DMS79 (cell line): Measurements from ENCODE around the gene ACOX3.
"Not testable (repeated sequence)": the region's sequence is repeated elsewhere in the genome, so short reads cannot be mapped to it uniquely, and the experiment has no call there.

Source experiments
- DNase-seq: peaks from one replicate; lab custom pipeline; 2025; lab: John Stamatoyannopoulos, UW

ACOX3 gene

DNA sequence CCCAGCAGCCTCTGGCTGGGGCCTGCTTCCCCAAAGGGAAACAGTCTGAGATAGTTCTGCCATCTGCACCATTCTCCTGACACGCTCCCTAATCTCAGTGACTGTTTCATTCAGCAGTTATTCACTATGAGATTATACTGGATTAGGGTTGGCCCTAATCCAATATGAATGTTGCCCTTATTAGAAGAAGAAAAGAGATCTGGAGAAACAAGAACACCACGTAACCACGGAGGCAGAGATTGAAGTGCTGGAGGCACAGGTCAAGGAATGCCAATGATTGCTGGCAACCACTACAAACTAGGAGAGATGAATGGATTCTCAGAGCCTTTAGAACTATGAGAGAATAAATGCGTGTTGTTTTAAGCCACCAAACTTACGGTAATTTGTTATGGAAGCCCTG lies 7.4 kb downstream of the ACOX3 start:
- no peak for DNase-seq

DNA sequence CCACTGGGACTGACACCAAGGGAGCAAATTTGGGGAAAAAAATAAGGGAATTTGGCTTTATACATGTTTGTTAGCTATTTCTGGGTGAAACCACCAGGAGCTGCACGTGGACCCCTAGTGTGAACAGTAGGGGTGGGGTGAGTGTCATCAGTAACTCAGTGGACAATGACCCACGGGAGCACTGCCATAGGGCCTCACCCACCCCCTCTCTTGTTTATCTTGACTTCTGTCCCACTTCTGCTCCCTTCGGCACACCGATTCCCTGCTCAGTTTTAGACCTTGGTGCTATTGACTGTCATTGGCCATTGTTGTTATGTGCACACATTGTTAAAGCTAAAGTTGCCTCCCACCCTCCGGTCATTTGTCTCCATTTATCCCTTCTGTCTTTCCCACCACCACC lies 9.0 kb downstream of the ACOX3 start:
- no peak for DNase-seq

DNA sequence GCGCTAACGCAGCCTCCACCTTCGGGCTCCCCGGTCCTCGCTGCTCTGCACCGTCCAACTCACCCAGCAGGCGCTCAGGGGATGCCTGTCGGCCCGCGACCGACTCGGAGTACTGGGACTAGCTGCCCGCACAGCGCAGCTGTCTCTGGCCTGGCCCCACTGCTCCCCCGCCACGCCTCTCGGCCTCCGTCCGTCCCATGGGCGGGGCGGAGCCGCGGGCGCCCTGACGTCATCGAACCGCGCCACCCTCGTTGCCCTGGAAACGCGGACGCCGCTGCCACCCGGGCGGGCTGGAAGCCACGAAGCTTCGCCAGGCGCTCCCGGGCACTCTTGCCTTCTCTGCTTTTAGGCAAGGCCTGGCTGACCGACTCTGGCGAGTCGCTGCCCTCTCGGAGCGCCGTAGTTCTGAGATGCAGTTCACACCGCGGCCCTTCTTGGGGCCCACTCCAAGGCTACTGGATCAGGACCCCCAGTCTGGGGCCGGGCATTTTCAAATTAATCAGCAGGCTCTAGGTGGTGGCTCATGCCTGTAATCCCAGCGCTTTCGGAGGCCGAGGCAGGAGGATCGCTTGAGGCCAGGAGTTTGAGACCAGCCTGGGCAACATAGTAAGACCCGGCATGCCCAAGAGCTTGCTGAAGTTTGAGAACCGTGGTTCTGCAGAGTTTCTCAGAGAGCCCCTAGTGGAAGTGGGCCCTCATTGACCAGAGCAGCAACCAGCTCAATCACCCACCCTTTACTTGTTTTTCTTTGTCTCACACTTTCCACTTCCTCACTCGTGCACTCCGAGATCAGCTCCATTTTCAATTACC lies 12.0 kb downstream of the ACOX3 start:
- peak; percentile 33 for DNase-seq

DNA sequence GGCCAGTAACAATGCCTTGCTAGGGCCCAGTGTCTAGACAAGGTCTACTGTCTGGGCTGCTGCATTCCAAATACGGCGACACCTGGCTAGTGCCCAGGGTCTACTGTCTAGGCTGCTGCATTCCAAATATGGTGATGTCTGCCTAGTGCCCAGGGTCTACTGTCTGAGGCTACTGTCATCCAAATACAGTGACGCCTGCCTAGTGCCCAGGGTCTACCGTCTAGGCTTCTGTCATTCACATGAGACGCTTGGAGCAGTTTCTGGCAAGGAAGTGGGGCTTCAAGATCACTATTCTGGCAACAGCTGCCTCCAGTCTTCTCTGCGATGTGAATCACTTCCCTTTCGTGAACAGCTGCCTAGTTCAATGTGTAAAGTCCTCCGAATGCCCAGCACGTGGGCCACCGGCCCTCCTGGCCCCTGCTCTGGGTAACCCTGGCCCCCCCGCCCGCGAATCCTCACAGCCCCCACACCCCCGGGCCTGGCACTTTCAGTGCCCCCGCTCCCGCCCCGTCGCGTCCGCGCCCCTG lies 12.7 kb downstream of the ACOX3 start:
- DNase-seq: peak; percentile 7

DNA sequence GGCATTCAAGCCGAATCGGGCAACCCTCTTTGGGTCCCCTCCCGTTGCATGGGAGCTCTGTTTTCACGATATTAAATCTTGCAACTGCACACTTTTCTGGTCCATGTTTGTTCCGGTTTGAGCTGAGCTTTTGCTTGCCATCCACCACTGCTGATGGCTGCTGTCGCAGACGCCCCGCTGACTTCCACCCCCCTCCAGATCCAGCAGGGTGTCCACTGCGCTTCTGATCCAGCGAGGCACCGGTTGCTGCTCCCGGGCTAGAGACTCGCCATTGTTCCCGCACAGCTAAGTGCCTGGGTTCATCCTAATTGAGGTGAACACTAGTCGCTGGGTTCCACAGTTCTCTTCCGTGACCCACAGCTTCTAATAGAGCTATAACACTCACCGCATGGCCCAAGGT lies 13.3 kb downstream of the ACOX3 start:
- DNase-seq: no peak

DNA sequence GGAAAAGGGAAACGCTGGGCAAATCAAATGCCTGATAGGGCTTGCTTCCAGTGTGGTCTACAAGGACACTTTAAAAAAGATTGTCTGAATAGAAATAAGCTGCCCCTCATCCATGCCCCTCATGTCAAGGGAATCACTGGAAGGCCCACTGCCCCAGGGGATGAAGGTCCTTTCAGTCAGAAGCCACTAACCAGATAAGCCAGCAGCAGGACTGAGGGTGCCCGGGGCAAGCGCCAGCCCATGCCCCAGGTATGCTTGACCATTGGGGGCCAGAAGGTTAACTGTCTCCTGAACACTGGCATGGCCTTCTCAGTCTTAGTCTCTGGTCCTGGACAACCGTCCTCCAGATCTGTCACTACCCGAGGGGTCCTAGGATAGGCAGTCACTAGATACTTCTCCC lies 17.7 kb downstream of the ACOX3 start:
- no peak for DNase-seq

DNA sequence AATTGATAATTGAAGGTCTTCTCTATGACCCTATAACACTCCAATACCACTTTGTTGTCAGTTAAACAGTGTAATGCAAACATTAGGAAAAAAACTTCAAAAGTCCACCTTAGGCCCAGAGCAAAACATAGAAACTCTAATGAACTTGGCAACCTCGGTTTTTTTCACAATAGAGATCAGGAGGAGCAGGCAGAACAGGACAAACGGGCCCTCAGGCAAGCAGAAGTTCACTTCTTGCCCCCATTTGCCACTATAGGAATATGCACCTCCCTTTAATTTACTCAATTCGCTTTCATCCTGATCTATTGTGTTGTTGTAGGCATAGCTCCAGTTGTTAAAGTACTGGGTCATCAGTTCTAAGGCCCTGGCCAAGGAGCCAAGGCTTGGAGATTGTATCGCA lies 18.2 kb downstream of the ACOX3 start:
- DNase-seq: no peak

DNA sequence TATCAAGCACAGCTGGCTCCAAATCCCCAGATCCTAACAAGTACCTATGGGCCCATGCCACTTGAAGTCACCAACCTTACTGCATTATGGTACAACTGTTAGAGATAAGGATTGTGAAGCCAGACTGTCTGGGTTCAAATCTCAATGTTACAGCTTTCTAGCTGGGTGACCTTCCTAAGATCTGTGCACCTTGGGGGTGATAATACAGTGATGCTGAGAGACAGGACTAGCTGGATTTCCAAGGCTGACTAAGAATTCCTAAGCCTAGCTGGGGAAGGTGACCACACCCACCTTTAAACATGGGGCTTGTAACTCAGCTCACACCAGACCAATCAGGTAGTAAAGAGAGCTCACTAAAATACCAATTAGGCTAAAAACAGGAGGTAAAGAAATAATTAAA lies 20.4 kb downstream of the ACOX3 start:
- not testable (repeated sequence) for DNase-seq

DNA sequence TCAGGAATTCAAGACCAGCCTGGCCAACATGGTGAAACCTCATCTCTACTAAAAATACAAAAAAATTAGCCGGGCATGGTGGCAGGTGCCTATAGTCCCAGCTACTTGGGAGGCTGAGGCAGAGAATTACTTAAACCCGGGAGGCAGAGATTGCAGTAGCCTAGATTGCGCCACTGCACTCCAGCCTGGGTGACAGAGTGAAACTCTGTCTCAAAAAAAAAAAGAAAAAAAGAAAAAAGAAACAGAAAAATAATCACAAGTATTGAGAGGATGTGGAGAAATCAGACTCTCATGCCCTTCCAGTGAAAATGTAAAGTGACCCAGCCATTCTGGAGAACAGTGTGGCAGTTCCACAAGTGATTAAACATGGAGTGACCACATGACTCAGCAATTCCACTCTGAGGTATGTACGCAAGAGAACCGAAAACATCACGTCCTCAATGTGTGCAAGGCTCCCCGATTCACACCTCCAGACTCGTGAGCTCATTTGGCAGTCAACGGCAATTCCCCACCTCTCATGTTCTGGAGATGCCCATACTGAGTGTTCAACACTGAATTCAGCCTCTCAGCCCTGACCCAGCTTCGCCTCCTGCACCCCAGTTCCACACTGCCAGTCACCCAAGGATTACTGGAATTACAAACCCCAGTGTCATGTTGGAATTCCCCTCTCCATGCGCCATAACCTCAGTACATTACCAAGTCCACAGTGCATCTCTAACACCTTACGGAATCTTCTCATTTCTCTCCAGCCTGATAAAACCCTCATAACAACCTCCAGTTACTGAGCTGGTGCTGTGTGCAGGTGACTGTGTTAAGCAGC lies 21.1 kb downstream of the ACOX3 start:
- DNase-seq: no peak

DNA sequence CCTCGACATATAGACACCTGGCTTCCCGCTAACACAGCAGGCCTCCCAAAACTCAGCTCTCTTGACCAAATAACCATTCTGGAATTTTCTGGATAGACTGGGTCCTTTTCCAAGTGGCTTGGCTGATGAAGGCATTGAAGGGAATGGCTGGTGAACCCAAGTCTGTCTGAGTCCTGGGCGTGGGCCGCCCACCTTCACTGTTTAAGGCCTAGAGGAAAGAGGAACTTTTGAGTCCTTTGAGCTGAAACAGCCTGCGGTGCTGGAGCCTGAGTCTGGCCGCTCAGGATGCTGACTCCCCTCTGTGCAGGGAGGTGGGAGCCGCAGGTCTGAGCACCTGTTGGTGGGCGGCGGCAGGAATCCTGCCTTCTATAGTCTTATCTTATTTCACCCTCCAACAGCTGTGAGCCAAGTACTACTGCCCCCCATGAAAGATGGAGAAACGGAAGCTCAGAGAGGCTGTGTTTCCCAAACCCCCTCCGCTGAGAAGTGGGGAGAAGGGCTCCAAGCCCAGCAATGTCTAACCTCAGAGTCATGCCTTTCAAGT lies 23.4 kb downstream of the ACOX3 start:
- DNase-seq: no peak

DNA sequence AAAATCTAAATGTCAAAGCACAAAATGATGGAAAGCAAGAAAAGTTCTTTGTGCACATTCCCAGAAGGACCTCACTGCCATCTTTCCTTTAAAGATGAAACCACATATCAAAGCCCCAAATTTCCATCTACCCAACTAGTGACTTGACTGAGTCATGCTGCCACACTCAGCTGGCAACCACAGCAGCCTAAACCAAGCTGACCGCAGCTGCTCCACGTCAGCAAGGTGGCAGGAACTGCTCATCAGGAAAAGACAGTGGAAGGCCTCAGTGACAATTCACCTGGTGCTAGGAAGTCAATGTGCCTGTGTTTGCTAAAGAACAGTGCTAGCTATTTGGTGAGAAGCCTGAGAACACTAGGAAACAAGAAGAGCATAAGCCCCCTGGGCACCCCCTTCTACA lies 26.1 kb downstream of the ACOX3 start:
- no peak for DNase-seq

DNA sequence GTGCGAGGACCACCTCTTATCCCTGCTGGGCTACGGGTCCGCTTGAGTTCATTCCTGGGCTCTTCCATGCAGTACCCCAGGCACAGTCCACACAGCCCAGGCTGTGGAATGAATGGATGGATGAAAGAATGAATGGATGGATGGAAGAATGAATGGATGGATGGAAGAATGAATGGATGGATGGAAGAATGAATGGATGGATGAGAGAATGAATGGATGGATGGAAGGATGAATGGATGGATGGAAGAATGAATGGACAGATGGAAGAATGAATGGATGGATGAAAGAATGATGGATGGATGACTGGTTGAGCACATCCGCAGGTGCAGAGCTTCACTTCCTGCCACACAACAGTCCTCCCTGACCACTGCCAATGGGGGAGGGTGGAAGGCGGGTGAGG lies 28.2 kb downstream of the ACOX3 start:
- DNase-seq: no peak

DNA sequence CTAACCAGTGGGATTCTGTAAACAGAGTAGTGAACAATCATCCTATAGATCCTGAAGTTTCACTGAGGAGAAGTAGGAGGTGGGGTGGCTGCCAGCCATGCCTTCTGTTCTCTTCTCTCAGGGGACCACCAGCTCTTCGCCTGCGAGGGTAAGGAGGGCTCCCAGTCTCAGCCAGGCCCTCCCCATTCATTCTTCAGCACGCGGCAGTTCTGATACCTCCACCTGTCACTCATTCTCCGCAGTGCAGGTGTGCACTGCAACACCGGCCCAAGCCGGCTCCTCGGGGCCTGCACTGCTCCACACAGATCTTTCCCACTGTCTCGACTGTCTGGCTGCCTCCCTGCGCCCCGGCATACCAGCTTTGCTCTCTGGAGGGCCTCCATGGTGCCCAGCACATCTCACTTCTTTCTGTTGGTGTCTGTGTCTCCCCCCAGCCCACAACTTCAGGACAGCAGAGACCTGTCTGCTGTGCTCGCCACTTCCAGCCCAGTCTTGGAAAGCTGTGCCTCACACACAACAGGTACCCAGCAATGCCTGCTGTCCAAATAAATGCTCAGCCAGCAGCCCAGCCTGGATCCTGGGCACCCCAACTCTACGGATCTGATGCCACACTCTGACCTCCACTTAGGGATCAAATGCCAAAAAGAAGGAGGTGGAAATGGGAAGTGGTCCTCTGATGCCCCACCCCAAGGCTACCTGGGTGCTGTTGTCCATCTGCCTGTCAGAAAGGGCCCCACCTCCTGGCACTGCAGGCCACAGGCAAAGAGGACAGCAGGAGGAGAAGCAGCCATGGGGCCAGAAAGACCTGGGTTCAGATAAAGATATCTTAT lies 29.0 kb downstream of the ACOX3 start:
- no peak for DNase-seq

DNA sequence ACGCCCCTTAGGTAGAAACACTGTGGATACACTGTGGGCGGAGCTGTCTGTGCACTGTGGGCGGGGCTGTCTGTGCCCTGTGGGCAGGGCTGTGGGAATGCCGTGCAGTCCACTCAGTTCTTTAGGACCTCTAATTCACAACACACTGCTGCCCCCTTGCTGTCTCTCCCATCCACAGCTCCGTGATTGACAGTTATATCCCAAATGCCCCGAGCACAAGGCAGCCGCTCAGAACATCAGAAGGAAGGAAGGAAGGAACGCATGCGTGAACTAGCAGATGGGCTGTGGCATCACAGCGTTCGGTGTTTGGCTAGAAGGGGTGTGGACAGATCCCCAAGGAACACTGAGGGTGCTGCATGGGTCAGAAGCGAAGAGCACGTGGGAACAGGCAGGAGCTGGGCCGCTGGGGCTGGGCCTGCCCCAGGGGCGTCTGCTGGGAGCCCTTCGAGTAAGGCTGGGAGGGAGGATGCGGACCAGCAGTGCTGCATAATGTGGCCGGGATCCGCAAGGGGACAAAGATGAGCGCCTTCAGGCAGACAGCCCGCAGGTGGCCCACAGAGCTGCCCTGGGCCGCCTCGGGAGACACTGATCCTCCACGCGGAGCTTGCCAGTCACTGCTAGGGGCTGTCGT lies 29.8 kb downstream of the ACOX3 start:
- no peak for DNase-seq

DNA sequence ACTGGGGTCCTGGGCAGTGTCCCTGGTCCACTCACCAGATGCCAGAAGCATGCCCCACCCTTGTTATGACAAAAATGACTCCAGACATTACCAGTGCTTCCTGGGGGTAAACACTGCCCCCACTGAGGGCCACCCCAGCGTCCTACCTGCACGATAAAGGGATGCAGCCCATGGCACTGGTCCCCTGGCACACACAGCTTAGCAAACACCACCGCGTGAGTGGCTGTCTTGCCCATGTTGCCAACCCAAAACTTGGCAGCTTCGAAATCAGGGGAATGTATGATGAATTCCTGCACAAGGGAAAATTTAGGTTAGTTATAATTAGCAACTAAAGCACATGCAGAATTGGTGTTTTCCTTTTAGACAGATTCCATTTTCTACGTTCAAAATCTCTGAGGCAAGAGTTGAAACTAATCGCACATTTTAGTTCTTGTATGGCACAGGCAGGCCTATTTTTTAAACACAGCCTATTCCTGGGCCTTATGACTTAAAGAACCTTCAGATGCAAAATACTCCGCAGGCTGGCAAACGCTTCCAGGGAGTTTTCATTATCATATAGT lies 30.4 kb downstream of the ACOX3 start:
- DNase-seq: no peak

DNA sequence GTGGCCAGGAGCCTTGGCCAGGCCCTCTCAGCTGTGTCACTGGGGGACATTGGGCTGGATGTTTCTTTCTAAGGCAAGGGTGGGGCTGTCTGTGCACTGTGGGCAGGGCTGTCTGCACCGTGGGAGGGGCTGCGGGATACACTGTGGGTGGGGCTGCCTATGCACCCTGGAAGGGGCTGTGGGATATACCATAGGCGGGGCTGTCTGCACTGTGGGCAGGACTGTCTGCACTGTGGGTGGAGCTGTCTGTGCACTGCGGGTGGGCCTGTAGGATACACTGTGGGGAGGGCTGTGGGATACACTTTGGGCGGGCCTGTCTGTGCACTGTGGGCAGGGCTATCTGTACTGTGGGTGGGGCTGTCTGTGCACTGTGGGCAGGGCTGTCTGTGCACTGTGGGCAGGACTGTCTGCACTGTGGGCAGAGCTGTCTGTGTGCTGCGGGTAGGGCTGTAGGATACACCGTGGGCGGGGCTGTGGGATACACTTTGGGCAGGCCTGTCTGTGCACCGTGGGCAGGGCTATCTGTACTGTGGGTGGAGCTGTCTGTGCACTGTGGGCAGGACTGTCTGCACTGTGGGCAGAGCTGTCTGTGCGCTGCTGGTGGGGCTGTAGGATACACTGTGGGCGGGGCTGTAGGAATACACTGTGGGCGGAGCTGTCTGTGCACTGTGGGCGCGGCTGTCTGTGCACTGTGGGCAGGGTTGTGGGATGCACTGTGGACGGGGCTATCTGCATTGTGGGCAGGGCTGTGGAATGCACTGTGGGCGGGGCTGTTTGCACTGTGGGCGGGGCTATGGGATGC lies 31.1 kb downstream of the ACOX3 start:
- no peak for DNase-seq

DNA sequence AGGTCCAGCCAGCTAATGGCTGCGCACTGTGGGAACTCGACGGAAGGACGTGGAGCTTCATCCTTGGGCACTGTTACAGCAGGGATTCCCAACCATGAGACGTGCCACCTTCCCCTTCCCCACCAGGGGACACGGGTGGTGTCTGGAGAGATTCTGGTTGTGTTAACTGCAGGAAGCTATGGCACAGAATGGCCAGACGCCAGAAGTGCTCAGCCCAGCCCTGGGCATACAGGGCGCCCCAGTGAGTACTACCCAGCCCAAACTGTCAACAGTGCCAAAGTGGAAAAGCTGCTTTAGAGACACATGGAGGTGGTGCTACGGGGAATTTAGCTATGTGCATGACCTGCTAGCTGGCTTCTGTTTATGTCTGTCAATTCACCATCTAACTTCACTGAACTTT lies 32.8 kb downstream of the ACOX3 start:
- DNase-seq: no peak

DNA sequence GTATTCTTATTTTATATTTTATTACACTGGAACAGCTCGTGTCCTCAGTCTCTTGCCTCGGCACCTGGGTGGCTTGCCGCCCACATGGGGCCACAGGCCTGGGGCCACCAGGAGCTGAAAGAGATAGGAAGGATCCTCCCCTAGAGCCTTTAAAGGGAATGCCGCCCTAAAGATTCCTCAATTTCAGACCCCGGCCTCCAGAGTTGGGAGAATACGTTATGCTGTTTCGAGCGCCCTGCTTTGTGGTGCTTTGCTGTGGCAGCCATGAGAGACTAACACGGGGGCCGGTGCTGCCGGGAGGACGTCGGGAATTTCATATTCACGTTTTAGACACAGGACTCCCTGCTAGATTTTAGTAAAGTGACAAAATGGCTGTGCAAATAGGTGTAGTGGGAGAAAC lies 33.2 kb downstream of the ACOX3 start:
- no peak for DNase-seq

DNA sequence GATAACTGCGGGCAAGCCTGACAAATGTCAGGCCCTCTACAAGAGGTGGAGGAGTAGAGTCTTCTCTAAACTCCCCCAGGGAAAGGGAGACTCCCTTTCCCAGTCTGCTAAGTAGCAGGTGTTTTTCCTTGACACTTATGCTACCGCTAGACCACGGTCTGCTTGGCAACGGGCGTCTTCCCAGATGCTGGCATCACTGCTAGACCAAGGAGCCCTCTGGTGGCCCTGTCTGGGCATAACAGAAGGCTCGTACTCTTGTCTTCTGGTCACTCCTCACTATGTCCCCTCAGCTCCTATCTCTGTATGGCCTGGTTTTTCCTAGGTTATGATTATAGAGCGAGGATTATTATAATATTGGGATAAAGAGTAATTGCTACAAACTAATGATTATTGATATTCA lies 33.6 kb downstream of the ACOX3 start:
- not testable (repeated sequence) for DNase-seq

DNA sequence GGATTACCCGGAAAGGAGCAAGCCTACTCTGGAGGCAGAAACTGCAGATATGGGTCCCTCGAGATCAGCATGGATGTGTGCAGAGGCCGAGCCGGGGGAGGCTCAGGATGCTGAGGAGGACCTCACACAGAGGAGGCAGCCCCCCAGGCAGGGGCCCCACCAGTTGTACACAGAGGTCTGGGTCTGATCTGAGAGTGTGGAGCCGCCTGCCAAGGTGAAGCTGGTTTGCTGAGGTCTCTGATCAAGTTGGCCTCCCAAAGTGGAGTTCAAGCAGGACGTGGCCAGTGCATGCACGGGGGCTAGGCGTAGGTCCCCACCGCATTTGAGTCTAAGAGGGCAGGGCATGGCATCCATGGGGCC lies 35.0 kb downstream of the ACOX3 start:
- no peak for DNase-seq
